Fibroblast of lung (primary cell): ENCODE measurements around the gene TTC1. TPM values are rescaled to one million over a fixed set of nuclear protein-coding genes. Genes with fewer than 3 reads are reported as not detected.
"Not testable (repeated sequence)": the region's sequence is repeated elsewhere in the genome, so short reads cannot be mapped to it uniquely, and the experiment has no call there.

ENCODE experiments used
- DNase-seq, 2 donors: peaks; one replicate each; pipeline versions ENCODE4 v3.0.0 to v3.0.0-alpha.2; 2010; ENCODE audit warnings: low read depth in 2 of 2
- H2AFZ ChIP-seq: 2 replicates; pipeline ENCODE4 v1.5.1; 2012; ENCODE audit warnings: low read length, control low read depth, inconsistent platforms
- H3K27ac ChIP-seq: 2 replicates; pipeline ENCODE4 v1.5.1; 2011; ENCODE audit warnings: low read length, control low read depth; ENCODE audit not compliant: insufficient read depth
- H3K27me3 ChIP-seq: 2 replicates; pipeline ENCODE4 v1.5.1; 2011; ENCODE audit warnings: mild to moderate bottlenecking, low read length; ENCODE audit not compliant: control insufficient read depth, insufficient read depth
- H3K36me3 ChIP-seq: 2 replicates; pipeline ENCODE4 v1.5.1; 2011; ENCODE audit warnings: low read length; ENCODE audit not compliant: control insufficient read depth, insufficient read depth
- H3K4me1 ChIP-seq: 2 replicates; pipeline ENCODE4 v1.5.1; 2011; ENCODE audit warnings: low read length; ENCODE audit not compliant: control insufficient read depth, insufficient read depth; ENCODE audit errors: extremely low read depth
- H3K4me2 ChIP-seq: 2 replicates; pipeline ENCODE4 v1.5.1; 2011; ENCODE audit warnings: low read length, control low read depth; ENCODE audit not compliant: insufficient read depth; ENCODE audit errors: extremely low read depth
- H3K4me3 ChIP-seq, 4 experiments: fragments of 200-600 bp in 1 of 4; sonication (generic) in 1 of 4; replicated peaks in 1 of 4; 2 replicates each; pipeline ENCODE4 v1.5.1; 2011 to 2016; ENCODE audit warnings: low read length in 4 of 4, low read depth in 3 of 4, mild to moderate bottlenecking in 3 of 4, control low read depth in 2 of 4, inconsistent platforms in 1 of 4, mixed read lengths in 1 of 4; ENCODE audit not compliant: insufficient read depth in 1 of 4; ENCODE audit errors: control extremely low read depth in 1 of 4
- H3K79me2 ChIP-seq: 2 replicates; pipeline ENCODE4 v1.5.1; 2012; ENCODE audit warnings: mild to moderate bottlenecking, low read length, inconsistent platforms; ENCODE audit not compliant: control insufficient read depth, insufficient read depth
- H3K9ac ChIP-seq: 2 replicates; pipeline ENCODE4 v1.5.1; 2011; ENCODE audit warnings: mild to moderate bottlenecking, low read length, control low read depth; ENCODE audit not compliant: insufficient read depth
- H3K9me3 ChIP-seq: 2 replicates; pipeline ENCODE4 v1.5.1; 2012; ENCODE audit warnings: low read depth, low read length; ENCODE audit not compliant: control insufficient read depth, insufficient read depth
- H4K20me1 ChIP-seq: 2 replicates; pipeline ENCODE4 v1.5.1; 2011; ENCODE audit warnings: low read length; ENCODE audit not compliant: control insufficient read depth, insufficient read depth; ENCODE audit errors: extremely low read depth
- EZH2 ChIP-seq: IDR thresholded peaks from 2 replicates; pipeline ENCODE4 v1.5.1; 2012; ENCODE audit warnings: low read length, control low read depth, mild to moderate bottlenecking; ENCODE audit errors: missing control alignments
- polyA plus RNA-seq, 2 donors: library from polyadenylated mRNA; depleted of rRNA in 1 of 2; stranded (reverse) in 1 of 2; unstranded in 1 of 2; fragments of >200 nt; gene quantifications; 2 replicates each; pipeline ENCODE4 v1.2.1, GENCODE V29; 2011 to 2012; ENCODE audit warnings: missing spikeins in 1 of 2
- total RNA-seq: library from RNA; depleted of rRNA; stranded (reverse); fragments of >200 nt; gene quantifications from 2 replicates; pipeline ENCODE4 v1.2.1, GENCODE V29; 2014
- TF ChIP-seq, protein P1 (sequence below), 2 donors: IDR thresholded peaks in 1 of 2; conservative IDR thresholded peaks in 1 of 2; 1 replicate in 1 of 2; 2 replicates in 1 of 2; pipeline ENCODE4 v1.5.1; 2011 to 2012; ENCODE audit warnings: low read length in 2 of 2, control low read depth in 1 of 2, inconsistent platforms in 1 of 2, low read depth in 1 of 2, mild to moderate bottlenecking in 1 of 2

TTC1 gene
- total and polyA plus RNA-seq, 2 donors (not counting 1 experiment from before 2014, with no cell fraction given), result 41.6 to 63.7 TPM

DNA sequence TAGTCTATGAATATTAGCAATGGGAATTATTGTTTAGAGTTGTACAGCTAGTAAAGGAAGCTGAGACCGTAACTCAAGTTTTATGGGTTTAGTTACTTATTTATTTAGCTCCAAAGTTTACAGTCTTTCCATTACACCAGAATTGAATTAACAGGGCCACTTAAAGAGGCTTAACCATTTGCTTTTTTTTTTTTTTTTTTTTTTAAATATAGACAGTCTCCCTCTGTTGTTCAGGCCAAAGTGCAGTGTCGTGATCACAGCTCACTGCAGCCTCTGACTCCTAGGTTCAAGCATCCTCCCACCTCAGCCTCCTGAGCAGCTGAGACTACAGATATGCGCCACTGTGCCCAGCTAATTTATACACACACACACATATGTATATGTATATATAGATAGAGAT lies 1.4 kb upstream of the TTC1 start:
- Histone ChIP-seq H3K36me3 (no peaks in the 10 kb centered on the region), H3K4me3 (no peak overlapping the region), H2AFZ (no peak overlapping the region), H3K4me2 (no peak overlapping the region), H3K9ac (no peak overlapping the region), H3K79me2 (peaks cover 23% of the 10 kb centered on the region), H3K27me3 (no peaks in the 10 kb centered on the region), H3K9me3 (no peaks in the 10 kb centered on the region), H3K27ac (no peak overlapping the region), H3K4me1 (no peaks in the 10 kb centered on the region), H4K20me1 (no peaks in the 10 kb centered on the region)
- TF ChIP-seq, protein P1, sequence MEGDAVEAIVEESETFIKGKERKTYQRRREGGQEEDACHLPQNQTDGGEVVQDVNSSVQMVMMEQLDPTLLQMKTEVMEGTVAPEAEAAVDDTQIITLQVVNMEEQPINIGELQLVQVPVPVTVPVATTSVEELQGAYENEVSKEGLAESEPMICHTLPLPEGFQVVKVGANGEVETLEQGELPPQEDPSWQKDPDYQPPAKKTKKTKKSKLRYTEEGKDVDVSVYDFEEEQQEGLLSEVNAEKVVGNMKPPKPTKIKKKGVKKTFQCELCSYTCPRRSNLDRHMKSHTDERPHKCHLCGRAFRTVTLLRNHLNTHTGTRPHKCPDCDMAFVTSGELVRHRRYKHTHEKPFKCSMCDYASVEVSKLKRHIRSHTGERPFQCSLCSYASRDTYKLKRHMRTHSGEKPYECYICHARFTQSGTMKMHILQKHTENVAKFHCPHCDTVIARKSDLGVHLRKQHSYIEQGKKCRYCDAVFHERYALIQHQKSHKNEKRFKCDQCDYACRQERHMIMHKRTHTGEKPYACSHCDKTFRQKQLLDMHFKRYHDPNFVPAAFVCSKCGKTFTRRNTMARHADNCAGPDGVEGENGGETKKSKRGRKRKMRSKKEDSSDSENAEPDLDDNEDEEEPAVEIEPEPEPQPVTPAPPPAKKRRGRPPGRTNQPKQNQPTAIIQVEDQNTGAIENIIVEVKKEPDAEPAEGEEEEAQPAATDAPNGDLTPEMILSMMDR (conservative IDR thresholded peaks at IDR 0.05 in 1 of 2, IDR thresholded peaks at IDR 0.05 in 1 of 2; ENCODE audit: low read depth in 1 of 2, low read length in 2 of 2), result no peak
- no peak for TF ChIP-seq EZH2
- DNase-seq, result no peak

DNA sequence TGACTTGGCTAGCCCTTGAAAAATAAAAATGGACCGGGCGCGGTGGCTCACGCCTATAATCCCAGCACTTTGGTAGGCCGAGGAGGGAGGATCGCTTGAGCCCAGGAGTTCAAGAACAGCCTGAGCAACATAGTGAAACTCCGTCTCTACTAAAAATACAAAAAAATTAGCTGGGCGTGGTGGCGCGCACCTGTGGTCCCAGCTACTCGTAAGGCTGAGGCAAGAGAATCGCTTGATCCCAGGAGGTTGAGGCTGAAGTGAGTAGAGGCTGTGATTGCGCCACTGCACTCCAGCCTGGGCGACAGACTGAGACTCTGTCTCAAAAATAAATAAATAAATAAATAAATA lies 436 bp upstream of the TTC1 start:
- H3K9ac ChIP-seq, H2AFZ ChIP-seq, H3K4me3 ChIP-seq, H3K36me3 ChIP-seq, H3K27ac ChIP-seq, H3K4me1 ChIP-seq, H3K27me3 ChIP-seq, H4K20me1 ChIP-seq, DNase-seq, H3K4me2 ChIP-seq, H3K9me3 ChIP-seq: not testable (repeated sequence)
- peaks cover 23% of the 10 kb centered on the region for H3K79me2 ChIP-seq

DNA sequence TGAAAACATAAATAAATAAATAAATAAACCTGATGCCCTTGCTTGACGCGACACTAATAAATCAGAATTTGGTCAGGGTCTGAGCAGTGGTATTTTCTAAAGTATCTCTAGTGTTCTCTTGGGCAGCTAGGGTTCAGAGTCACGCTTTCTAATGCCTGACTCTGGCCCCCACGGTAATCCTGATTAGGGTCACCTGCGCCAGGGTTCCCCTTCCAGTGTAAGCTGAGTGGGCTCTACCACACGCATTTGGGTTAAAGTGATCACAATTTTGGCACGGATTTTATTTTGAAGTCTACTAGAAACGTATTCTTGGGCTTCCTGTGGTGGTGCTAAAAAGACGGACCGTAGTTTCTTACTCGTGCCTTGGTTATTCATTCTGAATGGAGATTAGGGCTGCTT lies 651 bp downstream of the TTC1 start:
- no peaks in the 10 kb centered on the region for H3K4me1 ChIP-seq
- peak overlapping the region; percentile 95 for H3K27ac ChIP-seq
- no peaks in the 10 kb centered on the region for H4K20me1 ChIP-seq
- H3K79me2 ChIP-seq, result peaks cover 23% of the 10 kb centered on the region
- peak overlapping the region; percentile 50 for H3K9ac ChIP-seq
- H3K36me3 ChIP-seq, result no peaks in the 10 kb centered on the region
- H3K4me2 ChIP-seq, result peak overlapping the region; percentile 96
- no peaks in the 10 kb centered on the region for H3K9me3 ChIP-seq
- peak overlapping the region; percentile 84 to 100 (median 98) for H3K4me3 ChIP-seq
- no peak for DNase-seq
- H2AFZ ChIP-seq, result no peak overlapping the region
- TF ChIP-seq, protein P1 (conservative IDR thresholded peaks at IDR 0.05 in 1 of 2, IDR thresholded peaks at IDR 0.05 in 1 of 2; ENCODE audit: low read depth in 1 of 2, low read length in 2 of 2), result no peak
- TF ChIP-seq EZH2, result no peak
- H3K27me3 ChIP-seq, result no peaks in the 10 kb centered on the region
